Loucy (cell line): ENCODE data around the gene MUC6.

Experiments used
- CTCF ChIP-seq: fragments of 200-600 bp; sonication (generic); conservative IDR thresholded peaks from 2 replicates; pipeline ENCODE4 v1.5.1; 2014; ENCODE audit warnings: mild to moderate bottlenecking, antibody characterized with exemption, low read length
- EZH2phosphoT487 ChIP-seq: fragments of 200-600 bp; IDR thresholded peaks from 2 replicates; pipeline ENCODE4 v1.6.1; 2018; ENCODE audit warnings: antibody characterized with exemption, mild to moderate bottlenecking, moderate library complexity, borderline replicate concordance

DNA sequence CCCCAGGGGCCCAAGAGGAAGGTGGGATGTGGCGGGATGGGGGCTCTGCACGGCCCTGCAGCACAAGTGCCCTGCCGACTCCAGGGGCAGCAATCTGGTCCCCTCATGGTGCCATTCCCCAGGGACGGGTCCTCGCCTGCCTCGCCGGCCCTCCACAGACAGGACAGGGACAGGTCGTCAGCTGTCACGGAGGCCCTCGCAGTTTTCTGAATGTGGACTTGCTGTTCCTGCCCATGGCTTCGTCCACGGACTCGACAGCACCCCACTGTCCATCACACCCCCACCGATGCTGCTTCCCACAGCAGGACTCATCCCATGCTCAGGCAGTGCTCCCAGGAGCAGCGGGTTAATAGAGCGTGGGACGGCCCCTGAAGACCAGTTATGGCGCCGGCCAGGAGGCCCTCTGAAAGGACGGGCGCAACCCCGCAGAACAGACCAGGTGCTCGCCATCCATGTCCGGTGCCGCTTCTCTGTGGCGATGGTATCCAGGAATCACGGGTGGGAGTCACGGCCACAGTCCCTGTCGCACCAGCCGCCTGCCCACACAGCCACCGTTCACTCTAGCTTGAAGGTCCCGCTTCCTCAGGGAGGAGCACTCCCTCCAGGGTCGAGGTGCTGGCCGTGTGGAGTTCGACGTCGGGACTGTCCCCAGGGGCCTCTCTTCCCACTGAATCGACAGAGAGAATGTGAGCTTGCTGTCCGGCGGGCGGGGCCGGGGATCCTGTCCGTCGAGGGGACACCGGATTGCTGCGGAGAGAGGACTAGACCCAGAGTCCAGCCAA lies 19.7 kb upstream of the MUC6 start:
- TF ChIP-seq CTCF (no peak), EZH2phosphoT487 (no peak)
